ENCODE results near the gene EVA1A.

Gene EVA1A

DNA sequence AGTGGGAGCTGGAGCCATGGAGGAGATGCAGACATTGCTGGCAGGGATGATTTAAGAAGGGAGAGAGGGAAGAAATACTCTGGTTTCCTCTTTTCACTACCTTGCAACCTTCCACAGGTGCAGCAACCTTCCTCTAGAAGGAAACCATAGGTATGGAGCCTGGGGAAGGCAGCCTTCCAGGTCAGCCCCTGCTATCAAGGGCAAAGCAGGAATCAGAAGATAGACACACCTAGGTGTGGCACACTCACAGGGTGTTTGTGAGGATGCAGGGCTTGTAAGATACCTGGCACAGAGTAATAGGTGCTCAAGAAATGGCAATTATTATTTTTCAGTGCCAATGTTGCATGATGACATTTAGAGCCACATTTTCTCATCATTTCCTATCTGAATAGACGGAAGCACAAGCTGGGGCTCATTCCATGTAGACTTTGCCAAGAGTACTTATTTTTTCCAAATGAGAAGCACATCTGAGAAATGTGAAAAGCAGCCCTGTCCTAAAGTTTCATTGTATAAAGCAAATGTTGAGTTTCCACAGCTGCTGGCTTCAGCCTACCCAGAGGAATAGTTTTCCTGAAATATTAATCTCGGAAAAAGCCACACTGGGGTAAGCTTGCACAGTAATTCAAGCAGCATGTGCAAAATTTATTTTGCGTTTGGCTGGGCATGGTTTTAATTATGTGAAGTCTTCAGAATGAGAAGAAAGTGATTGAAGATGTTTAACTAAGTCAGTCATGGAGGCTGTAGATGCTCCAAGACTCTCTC, 20.6 kb downstream of the EVA1A start:
- no peak for DNase-seq

DNA sequence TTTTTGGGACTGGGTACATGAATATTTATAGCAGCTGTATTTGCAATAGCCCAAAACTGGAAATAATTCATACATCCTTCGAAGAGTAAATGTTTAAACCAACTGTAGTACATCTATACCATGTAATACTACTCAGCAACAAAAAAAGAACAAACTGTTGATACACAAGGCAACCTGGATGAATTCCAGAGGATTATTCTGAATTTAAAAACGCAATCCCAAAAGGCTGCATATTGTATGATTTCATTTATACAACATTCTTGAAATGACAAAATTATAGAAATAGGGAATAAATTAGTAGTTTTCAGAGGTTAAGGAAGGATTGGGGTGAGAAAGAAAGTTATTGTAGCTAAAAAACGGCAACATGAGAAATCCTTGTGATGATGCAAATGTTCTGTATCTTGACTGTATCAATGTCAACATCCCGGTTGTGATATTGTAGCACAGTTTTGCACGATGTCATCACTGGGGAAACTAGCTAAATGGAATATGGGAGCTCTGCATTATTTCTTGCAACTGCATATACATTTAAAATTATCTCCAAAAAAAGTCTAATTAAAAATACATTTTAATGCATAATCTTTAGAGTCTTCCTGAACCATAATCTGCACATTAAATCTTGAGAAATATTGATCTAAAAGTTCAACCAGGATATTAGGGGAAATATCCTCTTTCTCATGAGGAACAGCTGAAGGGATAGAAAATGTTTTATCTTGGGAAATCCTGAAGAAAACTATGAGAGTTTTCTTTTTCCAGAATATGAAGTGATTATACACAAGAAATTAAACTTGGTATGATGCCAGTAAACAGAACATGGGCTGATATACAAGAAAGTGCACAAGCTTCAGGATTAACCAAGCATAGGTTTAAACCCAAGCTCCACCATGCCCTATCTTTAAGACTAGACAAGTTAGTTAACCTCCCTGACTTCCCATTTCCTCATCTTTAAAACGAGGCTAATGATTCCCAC, 21.9 kb downstream of the EVA1A start:
- no peak for DNase-seq

DNA sequence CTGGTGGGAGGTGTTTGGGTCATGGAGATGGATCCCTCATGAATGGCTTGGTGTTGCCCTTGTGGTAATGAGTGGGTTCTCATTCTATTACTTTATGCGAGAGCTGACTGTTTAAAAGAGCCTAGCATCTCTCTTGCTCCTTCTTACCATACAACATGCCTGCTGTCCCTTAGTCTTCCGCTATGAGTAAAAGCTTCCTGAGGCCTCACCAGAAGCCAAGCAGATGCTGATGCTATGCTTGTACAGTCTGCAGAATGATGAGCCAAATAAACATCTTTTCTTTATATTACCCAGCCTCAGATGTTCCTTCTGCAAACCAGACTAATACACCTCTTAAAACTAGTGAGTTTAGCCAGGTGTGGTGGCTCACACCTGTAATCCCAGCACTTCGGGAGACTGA, 23.1 kb downstream of the EVA1A start:
- DNase-seq = no peak

DNA sequence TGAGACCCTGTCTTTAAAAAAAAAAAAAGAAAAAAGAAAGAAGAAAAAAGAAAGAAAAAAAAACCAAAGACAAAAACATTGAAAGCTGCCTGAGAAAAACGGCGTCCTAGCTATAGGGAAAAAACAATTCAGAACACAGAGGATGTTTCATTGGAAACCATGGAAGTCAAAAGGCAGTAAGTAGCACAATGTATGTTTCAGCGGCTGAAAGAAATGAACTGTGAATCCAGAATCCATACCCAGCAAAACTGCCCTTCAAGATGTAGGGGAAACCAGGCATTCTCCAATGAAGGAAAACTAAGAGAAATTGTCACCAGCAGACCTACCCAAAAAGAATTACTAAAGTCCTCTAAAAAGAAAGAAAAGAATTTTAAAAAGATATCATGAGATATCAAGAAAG, 27.6 kb downstream of the EVA1A start:
- no peak for DNase-seq

DNA sequence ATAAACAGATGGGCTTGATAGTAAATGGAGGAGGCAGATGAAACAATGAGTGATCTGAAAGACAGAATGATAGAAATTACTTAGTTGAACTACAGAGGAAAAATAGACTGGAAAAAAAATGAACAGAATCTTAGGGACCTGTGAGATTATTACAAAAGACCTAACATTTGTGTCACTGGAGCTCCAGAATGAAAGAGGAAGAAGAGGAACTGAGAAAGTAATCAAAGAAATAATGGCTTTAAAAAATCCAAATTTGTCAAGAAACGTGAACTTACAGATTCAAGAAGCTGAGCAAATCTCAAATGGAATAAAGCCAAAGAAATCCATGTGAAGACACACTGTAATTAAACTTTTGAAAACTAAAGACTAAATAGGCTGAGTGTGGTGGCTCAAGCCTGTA, 28.3 kb downstream of the EVA1A start:
- no peak for DNase-seq

DNA sequence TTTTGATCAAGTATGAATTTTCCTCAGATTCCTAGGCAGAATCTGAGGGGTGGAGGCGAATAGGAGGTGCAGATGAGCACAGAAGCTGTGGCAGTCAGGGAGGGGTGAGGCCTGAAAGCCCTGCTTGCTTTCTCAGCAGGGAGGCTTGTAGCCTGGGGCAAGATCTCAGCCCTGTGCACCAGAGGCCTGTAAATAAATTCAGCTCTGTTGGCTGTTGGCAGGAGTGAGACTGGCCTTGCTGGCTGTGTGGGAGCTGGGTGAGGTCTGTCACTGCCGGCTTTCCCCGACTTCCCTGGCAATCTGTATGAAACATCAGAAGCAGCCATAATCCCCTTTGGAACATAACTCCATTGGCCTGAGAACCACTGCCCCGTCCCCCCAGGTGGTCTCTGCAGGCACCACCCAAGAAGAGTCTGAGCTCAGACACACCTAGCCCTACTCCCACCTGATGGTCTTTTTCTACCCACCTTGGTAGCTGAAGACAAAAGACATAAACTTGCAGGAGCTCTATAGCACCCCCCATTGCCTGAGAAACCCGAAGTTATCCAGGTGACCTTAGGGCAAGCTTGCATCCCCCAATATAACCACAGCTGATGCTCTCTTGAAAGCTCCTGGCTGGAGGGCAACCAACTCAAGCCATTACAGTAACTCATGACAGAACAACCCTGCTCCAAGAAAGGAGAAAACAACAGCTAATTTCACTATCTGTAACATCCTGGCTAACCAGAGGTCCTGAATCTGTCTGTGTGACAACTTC, 32.3 kb downstream of the EVA1A start:
- DNase-seq = no peak

DNA sequence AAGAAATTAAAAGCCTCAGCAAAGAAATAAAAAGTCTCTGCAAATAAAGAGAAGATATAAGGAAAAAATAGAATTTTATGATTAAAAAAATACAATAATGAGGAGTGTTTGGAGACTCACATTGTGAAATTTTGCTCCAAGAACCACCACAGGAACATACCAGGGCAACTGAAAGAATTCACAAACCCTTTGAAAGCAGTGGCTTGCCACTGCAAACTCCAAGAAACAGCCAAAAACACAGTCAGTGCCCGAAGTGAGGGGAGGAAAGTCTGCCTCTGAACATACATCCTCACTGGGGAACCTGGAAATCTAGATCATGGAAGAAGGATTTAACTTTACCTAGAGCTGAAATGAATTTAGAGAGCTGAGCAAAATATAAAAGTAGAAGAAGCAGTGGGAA, 33.1 kb downstream of the EVA1A start:
- no peak for DNase-seq

DNA sequence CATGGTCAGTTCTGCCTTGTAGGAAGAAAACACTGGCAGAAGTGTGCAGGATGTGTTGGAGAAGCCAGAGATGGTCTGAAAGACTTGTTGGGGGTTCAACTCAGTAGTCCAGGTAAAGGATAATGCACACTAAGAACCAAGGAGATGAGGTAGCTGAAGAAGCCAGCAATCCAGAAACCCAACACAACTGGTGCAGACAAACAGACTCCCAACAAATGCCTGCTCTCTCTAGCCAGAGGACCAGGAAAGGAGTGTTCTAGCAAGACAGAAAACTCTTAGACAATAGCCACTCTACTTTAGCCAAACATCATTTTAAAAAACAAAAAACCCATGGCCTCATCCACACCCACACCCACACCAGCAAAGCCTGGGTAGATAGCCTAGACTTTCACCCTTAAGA, 33.9 kb downstream of the EVA1A start:
- DNase-seq = no peak

DNA sequence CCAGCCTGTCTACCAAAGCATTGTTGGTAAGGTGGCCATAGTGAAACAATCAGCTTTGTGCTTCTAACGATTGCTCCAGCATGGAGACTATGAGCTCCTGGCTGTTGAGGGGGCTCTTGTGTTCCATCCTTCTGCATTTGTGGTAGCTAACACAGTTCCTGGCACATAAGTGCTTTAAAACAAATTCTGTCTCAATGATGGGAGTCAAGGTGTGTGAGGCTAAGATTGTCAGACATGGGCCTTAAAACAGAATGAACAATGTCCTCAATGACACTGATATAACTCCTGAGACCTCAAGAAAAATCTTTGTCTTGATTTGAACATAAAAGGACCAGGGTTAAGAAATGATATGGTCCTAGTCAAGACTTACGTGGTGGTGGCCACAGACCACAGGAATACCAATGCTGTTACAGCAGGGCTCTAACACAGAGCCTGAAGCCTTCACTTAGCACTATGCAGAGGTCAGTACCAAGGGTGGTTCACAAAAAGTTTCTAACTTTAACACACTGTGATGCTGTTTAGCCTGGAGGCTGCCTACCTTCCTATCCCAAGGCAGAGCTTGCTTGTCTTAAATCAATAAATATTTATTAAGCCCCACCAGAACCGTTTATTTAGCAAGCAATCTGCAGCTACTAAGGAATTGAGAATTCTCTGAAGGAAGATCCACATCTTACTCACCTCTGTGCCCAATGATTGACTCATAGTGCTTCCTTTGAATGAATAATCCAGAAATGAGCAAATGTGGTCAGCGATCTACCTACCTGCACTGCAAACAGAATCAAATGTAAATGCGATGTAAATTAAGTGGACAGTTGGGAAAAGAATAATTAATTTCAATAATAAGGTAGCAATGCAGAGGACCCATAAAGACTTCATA, 35.1 kb downstream of the EVA1A start:
- DNase-seq = no peak

DNA sequence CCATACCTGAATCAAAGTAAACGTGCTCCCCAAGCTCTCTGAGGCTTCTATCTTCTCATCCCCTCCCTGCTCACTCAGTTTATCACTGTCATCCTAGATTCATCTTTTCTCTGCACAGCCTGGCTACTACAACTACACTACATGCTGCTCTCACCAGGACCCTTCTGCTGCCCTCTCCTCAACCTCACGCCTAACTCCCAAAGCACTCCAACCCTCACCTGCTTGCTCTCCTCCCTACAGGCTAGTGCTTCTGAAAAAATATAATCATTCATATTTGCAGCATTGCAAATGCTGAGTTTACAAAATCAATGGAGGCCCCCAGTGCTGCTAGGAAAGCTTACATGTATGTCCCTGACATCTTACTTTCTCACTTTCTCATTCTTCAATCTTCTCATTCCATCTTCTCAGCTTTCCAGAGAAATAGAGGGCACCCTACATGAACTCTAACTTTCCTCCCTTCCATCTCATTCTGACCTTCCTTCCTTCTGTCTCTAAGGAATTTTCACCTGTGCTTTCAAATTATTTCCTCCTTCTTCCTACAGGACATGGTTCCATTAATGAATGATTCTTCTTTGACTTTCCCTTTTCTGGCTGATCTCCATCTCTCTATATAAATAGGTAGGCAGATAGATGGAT, 36.3 kb downstream of the EVA1A start:
- DNase-seq = no peak

DNA sequence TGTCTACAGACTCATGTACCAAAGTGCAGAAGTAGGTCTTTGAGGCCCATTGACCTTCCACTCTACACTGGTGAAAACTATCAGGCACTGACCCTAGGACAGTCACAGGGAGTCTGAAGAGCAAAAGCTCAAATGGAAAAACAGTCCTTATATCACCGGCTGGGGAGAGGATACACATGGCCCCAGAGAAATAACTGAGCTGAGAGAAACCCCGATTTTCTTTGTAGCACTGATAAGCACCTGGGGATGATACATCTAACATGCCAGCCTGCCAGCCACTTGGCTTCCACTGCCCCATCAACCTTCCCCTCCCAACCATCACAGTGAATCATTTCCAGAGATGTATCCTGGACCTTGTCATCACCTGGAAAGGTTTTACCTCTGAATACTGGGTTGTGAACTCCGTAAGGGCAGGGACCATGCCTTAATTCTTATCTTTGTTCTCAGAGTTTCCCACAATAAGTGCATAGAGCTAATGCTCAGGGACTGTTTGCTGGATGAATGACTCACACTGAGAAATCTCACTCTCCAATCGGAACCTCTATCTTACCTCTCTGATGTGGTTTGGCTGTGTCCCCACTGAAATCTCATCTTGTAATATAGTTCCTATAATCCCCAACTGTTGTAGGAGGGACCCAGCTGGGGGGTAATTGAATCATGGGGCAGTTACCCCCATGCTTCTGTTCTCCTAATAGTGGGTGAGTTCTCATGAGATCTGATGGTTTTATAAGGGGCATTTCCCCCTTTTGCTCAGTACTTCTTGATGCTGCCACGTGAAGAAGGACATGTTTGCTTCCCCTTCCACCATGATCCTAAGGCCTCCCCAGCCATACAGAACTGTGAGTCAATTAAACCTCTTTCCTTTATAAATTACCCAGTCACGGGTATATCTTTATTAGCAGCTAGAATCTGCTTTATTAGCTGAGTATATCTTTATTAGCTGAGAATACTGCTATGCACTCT, 37.1 kb downstream of the EVA1A start:
- no peak for DNase-seq

DNA sequence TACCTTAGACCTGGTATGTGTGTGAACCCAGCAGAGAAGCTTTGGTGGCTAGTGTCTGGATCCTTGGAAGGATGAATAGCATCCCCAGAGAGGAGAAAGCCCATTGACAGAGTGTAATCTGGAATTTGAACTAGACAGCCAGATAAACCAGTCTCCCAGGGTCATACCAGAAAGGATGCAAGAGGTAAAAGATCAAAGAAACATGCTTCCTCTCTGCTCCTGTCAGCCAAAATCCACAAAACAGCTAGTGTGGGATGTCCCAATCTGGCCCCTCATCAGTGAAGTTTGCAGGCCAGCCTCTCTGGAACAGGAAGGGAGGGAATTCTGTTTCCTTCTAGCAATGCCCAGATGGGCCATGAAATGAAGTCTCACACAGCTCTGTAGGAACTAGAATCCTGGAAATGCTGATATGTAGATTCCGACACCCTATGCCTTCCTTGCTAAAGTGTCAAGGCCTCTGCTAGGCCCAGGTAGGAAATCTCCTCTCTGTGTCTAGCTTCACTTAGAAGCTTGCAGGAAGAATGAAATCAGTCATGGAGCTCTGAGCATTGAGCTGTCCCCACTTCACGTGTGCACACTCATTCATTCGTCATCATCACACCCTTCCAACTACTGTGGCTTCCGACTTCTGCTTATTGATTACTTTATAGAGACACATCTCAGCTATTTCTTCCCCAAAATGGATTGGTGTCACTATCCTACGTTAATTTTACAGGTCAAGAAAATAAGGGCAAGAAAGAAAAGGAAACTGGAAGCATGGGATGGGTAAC, 38.0 kb downstream of the EVA1A start:
- DNase-seq = no peak

DNA sequence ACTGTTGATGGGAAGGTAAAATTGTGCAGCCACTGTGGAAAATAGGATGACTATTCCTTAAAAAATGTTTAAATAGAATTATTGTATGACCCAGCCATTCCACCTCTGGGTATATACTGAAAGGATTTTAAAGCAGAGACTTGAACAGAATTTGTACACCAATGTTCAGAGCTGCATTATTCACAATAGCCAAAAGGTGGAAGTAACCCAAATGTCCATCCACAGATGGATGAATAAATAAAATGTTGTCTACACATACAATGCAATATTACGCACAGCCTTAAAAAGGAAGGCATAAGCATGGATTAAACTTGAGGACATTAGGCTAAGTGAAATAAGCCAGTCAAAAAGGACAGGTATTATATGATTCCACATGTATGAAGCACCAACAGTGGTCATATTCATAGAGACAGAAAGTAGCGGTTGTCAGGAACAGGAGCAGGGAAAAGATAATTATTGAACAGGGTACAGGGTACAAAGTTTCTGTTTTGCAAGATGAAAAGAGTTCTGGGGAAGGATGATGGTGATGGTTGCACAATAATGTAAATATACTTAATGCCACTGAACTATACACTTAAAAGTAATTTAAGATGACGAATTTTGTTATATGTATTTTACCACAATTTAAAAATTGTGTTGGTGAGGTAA, 39.4 kb downstream of the EVA1A start:
- no peak for DNase-seq

DNA sequence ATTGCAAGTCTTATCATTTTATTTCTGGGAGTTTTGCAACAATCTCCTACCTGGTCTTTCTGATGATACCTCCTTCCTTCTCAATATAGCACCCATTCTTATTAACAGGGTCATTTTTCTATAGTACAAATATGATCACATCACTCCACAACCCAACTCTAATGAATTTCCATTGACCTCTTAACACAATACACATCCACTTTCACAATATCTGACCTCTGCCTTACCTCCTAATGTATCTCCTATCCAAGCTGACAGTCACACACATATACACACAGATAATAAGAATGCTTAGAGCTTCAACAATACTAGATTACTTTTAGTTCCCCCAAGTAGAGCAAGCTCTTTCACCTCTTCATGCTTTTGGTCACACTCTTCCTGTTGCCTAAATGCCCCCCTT, 40.9 kb downstream of the EVA1A start:
- no peak for DNase-seq

DNA sequence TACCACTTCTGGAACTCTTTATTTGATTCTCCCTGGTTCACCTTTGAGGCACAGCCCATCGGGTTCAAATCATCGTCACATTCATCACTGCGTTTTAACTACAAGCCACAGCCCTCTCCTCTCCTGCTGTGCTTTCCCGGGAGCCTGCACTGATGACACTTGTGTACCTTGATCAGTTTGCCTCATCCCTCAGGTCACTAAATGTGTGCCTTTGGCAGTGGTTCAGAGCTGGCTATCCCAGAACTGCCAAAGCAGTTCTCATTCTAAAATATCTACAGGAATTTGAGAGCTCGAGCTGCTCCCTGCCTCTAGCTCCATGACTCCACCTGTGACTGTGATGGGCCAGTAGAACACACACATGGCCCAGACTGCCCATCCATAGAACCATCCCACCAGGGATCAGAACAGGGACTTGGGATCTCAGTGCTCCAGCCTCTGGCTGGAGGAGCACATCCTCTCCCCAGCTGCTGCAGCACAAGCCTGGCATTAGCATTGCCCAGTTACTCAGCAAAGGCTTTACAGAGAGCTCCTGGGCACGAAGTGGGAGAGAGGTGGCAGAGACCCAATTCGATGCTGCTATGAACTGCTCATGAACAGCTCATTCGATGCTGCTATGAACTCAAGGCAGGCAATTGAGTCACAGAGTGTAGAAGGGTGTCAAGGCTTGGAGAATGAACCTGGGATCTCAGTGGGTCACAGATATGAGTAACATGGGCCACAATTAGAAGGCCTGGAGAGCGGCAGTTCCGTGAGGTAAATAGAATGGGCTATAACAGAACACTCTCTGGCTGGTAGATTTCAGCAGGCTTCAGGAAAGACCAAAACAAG, 41.9 kb downstream of the EVA1A start:
- DNase-seq = no peak

DNA sequence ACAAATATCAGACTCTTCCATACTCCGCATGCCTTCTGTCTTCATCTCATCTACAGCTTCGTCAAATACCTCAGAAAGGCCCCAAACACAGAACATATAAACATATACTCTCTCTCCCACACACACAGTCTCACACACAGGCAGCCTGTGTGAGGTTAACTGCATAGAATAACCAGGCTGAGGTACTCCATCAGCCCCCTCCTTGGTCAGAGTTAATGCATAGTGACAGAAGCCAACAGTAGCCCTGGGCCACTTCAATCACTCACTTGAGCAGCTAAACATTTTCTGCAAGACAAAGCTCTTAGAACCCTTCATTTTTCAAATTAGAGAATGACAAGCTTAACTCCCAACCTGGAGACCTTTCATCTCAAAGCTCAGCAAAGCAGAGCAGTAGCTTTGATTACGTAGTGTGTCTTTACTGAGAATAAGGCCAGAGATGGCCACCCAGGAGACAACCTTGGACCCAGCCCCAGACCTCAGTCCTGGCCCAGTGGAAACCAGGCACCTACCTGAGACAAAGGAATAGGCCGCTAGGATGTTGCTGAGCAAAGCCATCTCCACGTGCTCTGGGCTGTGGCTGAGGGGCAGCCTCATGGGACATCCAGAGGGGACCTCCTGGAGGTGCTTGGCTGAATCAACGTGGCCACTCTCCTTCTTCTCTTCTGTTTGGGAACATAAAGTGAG, 43.0 kb downstream of the EVA1A start:
- DNase-seq = no peak
